Rectal smooth muscle tissue (tissue), 1 donor: ENCODE data around the gene C12orf60.
A peak's percentile ranks its signal among the peaks of the same experiment; 100 is the strongest.

ENCODE experiments used
- H3K27ac ChIP-seq: one replicate; pipeline ENCODE4 v1.7.0; 2013; ENCODE audit warnings: low read depth, low read length, inconsistent platforms
- H3K27me3 ChIP-seq: one replicate; pipeline ENCODE4 v1.7.0; 2013; ENCODE audit warnings: low read length; ENCODE audit not compliant: control insufficient read depth, insufficient read depth
- H3K36me3 ChIP-seq: one replicate; pipeline ENCODE4 v1.7.0; 2013; ENCODE audit warnings: low read length; ENCODE audit not compliant: control insufficient read depth, insufficient read depth
- H3K4me1 ChIP-seq: one replicate; pipeline ENCODE4 v1.7.0; 2013; ENCODE audit warnings: low read length; ENCODE audit not compliant: control insufficient read depth, insufficient read depth
- H3K4me3 ChIP-seq: one replicate; pipeline ENCODE4 v1.7.0; 2013; ENCODE audit warnings: low read length
- H3K9ac ChIP-seq: one replicate; pipeline ENCODE4 v1.7.0; 2013; ENCODE audit warnings: low read length

The C12orf60 gene

GRCh38 chr12:14846042-14846587, 42.6 kb downstream of the C12orf60 start:
- no peak overlapping the region for H3K27ac ChIP-seq
- H3K9ac ChIP-seq = no peak overlapping the region
- H3K36me3 ChIP-seq = no peaks in the 10 kb centered on the region
- H3K4me1 ChIP-seq = peaks cover 6% of the 10 kb centered on the region
- no peak overlapping the region for H3K4me3 ChIP-seq
- H3K27me3 ChIP-seq = no peaks in the 10 kb centered on the region

GRCh38 chr12:14846876-14847580, 43.6 kb downstream of the C12orf60 start:
- no peak overlapping the region for H3K9ac ChIP-seq
- H3K27me3 ChIP-seq = no peaks in the 10 kb centered on the region
- H3K27ac ChIP-seq = no peak overlapping the region
- peaks cover 2% of the 10 kb centered on the region for H3K4me1 ChIP-seq
- no peaks in the 10 kb centered on the region for H3K36me3 ChIP-seq
- no peak overlapping the region for H3K4me3 ChIP-seq

DNA sequence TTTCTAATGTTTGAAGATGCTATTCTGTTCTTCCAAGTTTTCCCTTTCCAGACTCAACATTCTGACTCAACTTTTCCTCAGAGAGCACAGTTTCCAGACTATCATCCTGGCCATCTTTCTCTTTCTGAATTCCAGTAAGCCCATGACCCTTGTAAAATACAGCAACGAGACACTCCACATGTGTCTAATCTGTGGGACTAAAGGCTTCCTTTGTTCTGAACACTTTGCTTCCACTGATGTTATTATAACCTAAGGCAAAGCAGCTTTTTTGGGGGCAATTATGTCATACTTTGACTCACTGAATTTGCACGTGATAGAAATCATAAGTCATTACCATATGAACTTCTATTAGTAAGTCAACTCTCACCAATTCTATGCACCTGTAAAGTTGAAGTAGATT, 46.2 kb downstream of the C12orf60 start:
- Histone ChIP-seq H3K36me3 (no peaks in the 10 kb centered on the region), H3K4me3 (no peak overlapping the region), H3K9ac (no peak overlapping the region), H3K27ac (peak overlapping the region; percentile 30), H3K27me3 (no peaks in the 10 kb centered on the region), H3K4me1 (peaks cover 2% of the 10 kb centered on the region)

- Histone ChIP-seq H3K36me3 (no peaks in the 10 kb centered on the region), H3K27me3 (no peaks in the 10 kb centered on the region), H3K4me3 (no peak overlapping the region), H3K9ac (no peak overlapping the region), H3K27ac (no peak overlapping the region), H3K4me1 (peaks cover 2% of the 10 kb centered on the region)
Measured at GRCh38 chr12:14850929-14851663, 47.6 kb downstream of the C12orf60 start.

- H3K4me1 ChIP-seq = no peaks in the 10 kb centered on the region
Measured at GRCh38 chr12:14852880-14853279, 49.4 kb downstream of the C12orf60 start.

GRCh38 chr12:14853961-14854360, 50.5 kb downstream of the C12orf60 start:
- no peaks in the 10 kb centered on the region for H3K4me1 ChIP-seq
- no peak overlapping the region for H3K9ac ChIP-seq
- no peaks in the 10 kb centered on the region for H3K36me3 ChIP-seq
- no peak overlapping the region for H3K4me3 ChIP-seq
- H3K27me3 ChIP-seq = no peaks in the 10 kb centered on the region
- no peak overlapping the region for H3K27ac ChIP-seq

More at GRCh38 chr12:14852880-14853279, 49.4 kb downstream of the C12orf60 start:
- no peak overlapping the region for H3K27ac ChIP-seq
- no peaks in the 10 kb centered on the region for H3K36me3 ChIP-seq
- H3K4me3 ChIP-seq = no peak overlapping the region
- no peaks in the 10 kb centered on the region for H3K27me3 ChIP-seq
- H3K9ac ChIP-seq = no peak overlapping the region

- no peaks in the 10 kb centered on the region for H3K36me3 ChIP-seq
- H3K9ac ChIP-seq = no peak overlapping the region
- no peaks in the 10 kb centered on the region for H3K4me1 ChIP-seq
- H3K27ac ChIP-seq = no peak overlapping the region
- H3K27me3 ChIP-seq = no peaks in the 10 kb centered on the region
- no peak overlapping the region for H3K4me3 ChIP-seq
Measured at GRCh38 chr12:14854586-14855183, 51.2 kb downstream of the C12orf60 start.

- no peak overlapping the region for H3K27ac ChIP-seq
- H3K27me3 ChIP-seq = no peaks in the 10 kb centered on the region
- H3K36me3 ChIP-seq = no peaks in the 10 kb centered on the region
- no peaks in the 10 kb centered on the region for H3K4me1 ChIP-seq
- no peak overlapping the region for H3K4me3 ChIP-seq
- H3K9ac ChIP-seq = no peak overlapping the region
Measured at GRCh38 chr12:14858513-14858912, 55.0 kb downstream of the C12orf60 start.

DNA sequence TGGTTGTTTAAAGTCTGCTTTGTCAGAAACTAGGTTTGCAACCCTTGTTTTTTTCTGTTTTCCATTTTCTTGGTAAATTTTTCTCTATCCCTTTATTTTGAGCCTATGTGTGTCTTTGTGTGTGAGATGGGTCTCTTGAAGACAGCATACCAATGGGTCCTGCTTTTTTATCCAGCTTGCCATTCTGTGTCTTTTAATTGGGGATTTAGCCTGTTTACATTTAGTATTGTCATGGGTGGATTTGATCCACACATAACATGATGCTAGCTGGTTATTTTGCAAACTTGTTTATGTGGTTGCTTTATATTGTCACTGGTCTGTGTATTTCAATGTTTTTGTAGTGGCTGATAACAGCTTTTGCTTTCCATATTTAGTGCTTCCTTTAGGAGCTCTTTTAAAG, 57.0 kb downstream of the C12orf60 start:
- no peaks in the 10 kb centered on the region for H3K4me1 ChIP-seq
- no peak overlapping the region for H3K4me3 ChIP-seq
- no peaks in the 10 kb centered on the region for H3K27me3 ChIP-seq
- H3K27ac ChIP-seq = no peak overlapping the region
- H3K36me3 ChIP-seq = no peaks in the 10 kb centered on the region
- H3K9ac ChIP-seq = no peak overlapping the region

DNA sequence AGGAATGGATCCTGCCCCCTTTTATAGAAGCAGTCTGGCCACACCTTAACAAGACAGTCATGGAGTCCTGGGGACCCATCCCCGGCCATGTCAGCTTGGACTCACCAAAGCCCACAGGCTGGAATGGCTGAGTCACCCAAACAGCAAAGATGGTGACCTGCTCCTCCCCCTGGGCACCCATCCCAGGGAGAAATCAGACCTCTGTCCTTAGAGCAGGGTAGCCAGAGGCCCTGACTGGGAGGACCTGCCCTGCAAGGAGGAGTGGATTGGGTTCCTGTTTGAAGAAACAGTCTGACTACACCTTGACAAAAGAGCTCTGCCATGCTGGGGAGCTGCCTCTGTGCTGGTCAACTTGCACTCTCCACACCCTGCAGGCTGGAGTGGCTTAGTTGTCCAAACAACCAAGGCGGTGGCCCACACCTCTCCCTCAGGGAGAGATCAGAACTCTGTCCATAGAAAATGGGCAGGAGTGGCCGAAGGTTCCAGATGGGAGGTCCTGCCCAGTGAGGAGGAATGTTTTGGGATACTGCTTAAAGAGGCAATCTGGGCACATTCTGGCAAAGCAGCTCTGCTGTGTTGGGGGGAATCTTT, 65.5 kb downstream of the C12orf60 start:
- H3K4me1 ChIP-seq = no peaks in the 10 kb centered on the region
- no peaks in the 10 kb centered on the region for H3K36me3 ChIP-seq
- no peak overlapping the region for H3K27ac ChIP-seq
- no peak overlapping the region for H3K4me3 ChIP-seq
- no peak overlapping the region for H3K9ac ChIP-seq
- no peaks in the 10 kb centered on the region for H3K27me3 ChIP-seq

GRCh38 chr12:14871247-14871646, 67.8 kb downstream of the C12orf60 start:
- Histone ChIP-seq H3K9ac (no peak overlapping the region), H3K27ac (peak overlapping the region; percentile 28), H3K36me3 (no peaks in the 10 kb centered on the region), H3K4me1 (no peaks in the 10 kb centered on the region), H3K4me3 (no peak overlapping the region), H3K27me3 (no peaks in the 10 kb centered on the region)

DNA sequence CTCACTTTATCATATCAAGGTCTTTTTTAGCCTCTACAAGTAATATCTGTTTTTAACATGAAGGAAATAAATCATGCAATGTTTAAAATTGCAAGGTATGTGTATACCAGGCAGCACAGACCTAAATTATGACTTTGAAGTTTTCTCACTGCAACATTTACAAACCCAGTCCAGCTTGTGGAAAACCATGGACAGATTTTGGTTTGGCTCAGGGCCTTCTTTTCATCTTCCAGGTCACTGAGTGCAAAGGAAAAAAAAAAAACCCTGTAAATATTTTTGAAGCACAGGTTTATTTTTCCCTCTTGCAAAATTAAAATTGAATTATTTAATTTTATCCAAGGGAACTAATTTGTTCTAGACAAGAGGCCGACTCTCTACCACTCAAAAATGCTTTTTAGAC, 68.4 kb downstream of the C12orf60 start:
- H3K36me3 ChIP-seq = no peaks in the 10 kb centered on the region
- no peak overlapping the region for H3K9ac ChIP-seq
- no peaks in the 10 kb centered on the region for H3K4me1 ChIP-seq
- H3K4me3 ChIP-seq = no peak overlapping the region
- no peaks in the 10 kb centered on the region for H3K27me3 ChIP-seq
- H3K27ac ChIP-seq = peak overlapping the region; percentile 28
